ENCODE results near the gene KLF16.

DNA sequence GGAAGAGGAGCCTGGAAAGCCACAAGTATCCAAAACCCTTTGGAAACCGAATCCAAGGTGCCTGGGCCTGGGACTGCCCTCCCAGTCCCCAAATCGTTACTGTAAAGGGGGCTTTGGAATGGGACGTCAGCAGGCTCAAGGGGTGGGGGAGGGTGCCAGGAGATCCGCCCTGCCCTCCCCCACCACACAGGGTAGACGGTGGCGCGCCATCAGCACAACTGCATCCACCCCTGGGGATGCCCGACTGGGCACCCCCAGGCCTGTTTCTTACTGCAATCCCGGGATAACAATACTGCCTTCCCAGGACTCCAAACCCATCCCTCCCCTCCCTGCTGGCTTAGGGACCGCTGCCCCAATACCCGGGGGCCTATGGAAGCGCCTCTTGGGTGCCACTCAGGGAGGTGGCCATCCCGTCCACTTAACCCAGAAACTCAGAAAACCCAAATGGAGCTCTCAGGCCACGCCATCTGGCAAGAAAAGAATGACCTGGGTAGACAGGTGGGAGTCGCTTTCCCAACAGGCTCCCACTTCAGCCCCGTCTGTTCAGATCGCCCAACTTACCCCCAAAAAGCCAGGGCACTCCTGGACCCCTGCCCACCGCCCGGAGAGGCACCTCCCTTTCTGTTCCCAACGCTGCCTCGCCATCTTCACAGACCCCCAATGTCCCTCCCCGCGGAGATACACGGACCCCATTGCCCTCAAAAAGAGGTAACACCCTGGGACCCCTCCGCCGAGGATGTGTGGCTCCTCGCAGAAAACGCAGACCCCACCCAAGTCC lies 2.4 kb downstream of the KLF16 start:
- TF ChIP-seq POLR2A (IDR thresholded peaks at IDR 0.05) (no peak), CTCF (IDR thresholded peaks at IDR 0.05) (no peak)
